ENCODE data around the gene DISP3. TPM values are rescaled to one million over a fixed set of nuclear protein-coding genes. Genes with fewer than 3 reads are reported as not detected.

Gene DISP3
- total RNA-seq, 1 donor from 2014 or later, result not detected

DNA sequence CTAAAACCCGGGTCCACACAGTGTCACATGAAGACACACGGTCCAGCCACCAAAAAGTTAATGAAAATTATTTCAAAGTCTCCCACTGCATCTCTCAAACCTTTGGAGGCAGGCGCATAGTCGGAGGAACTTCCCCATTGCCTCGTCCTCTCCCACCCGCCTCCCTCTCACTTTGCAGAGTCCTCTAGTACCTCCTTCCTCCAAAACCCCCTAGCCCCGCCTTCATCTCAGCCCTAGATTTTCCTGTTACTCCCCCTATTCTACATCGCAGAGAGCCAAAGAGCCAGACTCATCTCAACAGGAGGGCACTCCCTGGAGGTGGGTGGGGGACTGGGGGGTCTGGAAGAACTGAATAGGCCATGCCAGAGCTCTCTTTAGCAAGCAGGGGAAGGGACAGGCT is 79.3 kb downstream of the DISP3 start:
- Histone ChIP-seq H3K36me3 (ENCODE audit: control insufficient read depth, insufficient read depth, low read length) (no peaks in the 10 kb centered on the region), H3K27me3 (ENCODE audit: control insufficient read depth, insufficient read depth, low read length) (no peaks in the 10 kb centered on the region), H3K4me3 (ENCODE audit: low read depth, low read length) (no peak overlapping the region)
- DNase-seq (ENCODE audit: low read depth), result no peak
- no peak for FAIRE-seq
- TF ChIP-seq, protein P1, sequence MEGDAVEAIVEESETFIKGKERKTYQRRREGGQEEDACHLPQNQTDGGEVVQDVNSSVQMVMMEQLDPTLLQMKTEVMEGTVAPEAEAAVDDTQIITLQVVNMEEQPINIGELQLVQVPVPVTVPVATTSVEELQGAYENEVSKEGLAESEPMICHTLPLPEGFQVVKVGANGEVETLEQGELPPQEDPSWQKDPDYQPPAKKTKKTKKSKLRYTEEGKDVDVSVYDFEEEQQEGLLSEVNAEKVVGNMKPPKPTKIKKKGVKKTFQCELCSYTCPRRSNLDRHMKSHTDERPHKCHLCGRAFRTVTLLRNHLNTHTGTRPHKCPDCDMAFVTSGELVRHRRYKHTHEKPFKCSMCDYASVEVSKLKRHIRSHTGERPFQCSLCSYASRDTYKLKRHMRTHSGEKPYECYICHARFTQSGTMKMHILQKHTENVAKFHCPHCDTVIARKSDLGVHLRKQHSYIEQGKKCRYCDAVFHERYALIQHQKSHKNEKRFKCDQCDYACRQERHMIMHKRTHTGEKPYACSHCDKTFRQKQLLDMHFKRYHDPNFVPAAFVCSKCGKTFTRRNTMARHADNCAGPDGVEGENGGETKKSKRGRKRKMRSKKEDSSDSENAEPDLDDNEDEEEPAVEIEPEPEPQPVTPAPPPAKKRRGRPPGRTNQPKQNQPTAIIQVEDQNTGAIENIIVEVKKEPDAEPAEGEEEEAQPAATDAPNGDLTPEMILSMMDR (IDR thresholded peaks at IDR 0.05; ENCODE audit: insufficient read depth, low read length, severe bottlenecking), result no peak

DNA sequence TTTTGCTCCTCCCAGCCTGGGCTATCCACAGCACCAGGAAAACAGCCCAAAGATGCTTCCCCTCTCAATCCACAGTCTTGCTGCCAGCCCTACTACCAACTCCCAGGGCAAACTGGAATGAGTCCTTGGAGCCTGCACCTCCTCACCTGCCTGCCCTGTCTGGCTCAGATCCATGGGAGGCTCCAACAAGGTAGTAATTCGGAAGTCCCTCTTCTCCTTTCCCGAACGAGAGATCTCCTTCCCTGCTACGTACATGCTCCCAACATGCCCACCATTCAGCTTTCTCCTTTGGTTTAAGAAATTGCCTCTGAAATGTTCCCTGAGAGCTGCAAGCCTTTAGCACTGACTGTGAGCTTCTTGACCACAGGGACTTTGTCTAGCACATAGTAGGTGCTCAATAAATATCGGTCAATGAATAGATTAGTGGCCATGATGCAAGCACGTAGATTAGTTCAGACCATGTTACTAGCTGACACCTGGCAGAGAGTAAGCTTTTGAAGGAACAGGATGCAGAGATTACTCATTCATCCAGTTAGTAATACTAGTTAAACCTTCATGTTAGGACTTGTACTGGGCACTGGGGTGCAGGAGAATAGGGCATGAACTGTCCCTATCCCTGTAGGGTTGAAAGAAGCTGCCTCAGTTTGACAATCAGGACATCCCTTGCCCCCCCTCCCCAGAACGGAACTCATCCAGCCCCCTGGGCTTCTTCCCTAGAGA is 80.1 kb downstream of the DISP3 start:
- H3K4me3 ChIP-seq (ENCODE audit: low read depth, low read length), result no peak overlapping the region
- TF ChIP-seq, protein P1 (IDR thresholded peaks at IDR 0.05; ENCODE audit: insufficient read depth, low read length, severe bottlenecking), result no peak
- FAIRE-seq (peak; percentile 82), DNase-seq (ENCODE audit: low read depth) (peak; percentile 91)
- no peaks in the 10 kb centered on the region for H3K27me3 ChIP-seq (ENCODE audit: control insufficient read depth, insufficient read depth, low read length)
- H3K36me3 ChIP-seq (ENCODE audit: control insufficient read depth, insufficient read depth, low read length), result no peaks in the 10 kb centered on the region

GRCh38 chr1:11559591-11559970 is 80.6 kb downstream of the DISP3 start:
- FAIRE-seq (no peak), DNase-seq (ENCODE audit: low read depth) (no peak)
- TF ChIP-seq, protein P1 (IDR thresholded peaks at IDR 0.05; ENCODE audit: insufficient read depth, low read length, severe bottlenecking), result no peak
- H3K27me3 ChIP-seq (ENCODE audit: control insufficient read depth, insufficient read depth, low read length), result no peaks in the 10 kb centered on the region
- no peak overlapping the region for H3K4me3 ChIP-seq (ENCODE audit: low read depth, low read length)
- H3K36me3 ChIP-seq (ENCODE audit: control insufficient read depth, insufficient read depth, low read length), result no peaks in the 10 kb centered on the region

GRCh38 chr1:11560061-11560460 is 81.1 kb downstream of the DISP3 start:
- H3K27me3 ChIP-seq (ENCODE audit: control insufficient read depth, insufficient read depth, low read length), result no peaks in the 10 kb centered on the region

GRCh38 chr1:11561740-11562139 is 82.8 kb downstream of the DISP3 start:
- FAIRE-seq (no peak), DNase-seq (ENCODE audit: low read depth) (no peak)
- Histone ChIP-seq H3K27me3 (ENCODE audit: control insufficient read depth, insufficient read depth, low read length) (no peaks in the 10 kb centered on the region), H3K4me3 (ENCODE audit: low read depth, low read length) (no peak overlapping the region), H3K36me3 (ENCODE audit: control insufficient read depth, insufficient read depth, low read length) (no peaks in the 10 kb centered on the region)
- TF ChIP-seq, protein P1 (IDR thresholded peaks at IDR 0.05; ENCODE audit: insufficient read depth, low read length, severe bottlenecking), result no peak

More at GRCh38 chr1:11560061-11560460, 81.1 kb downstream of the DISP3 start:
- no peak overlapping the region for H3K4me3 ChIP-seq (ENCODE audit: low read depth, low read length)
- FAIRE-seq, result no peak
- H3K36me3 ChIP-seq (ENCODE audit: control insufficient read depth, insufficient read depth, low read length), result no peaks in the 10 kb centered on the region
- TF ChIP-seq, protein P1 (IDR thresholded peaks at IDR 0.05; ENCODE audit: insufficient read depth, low read length, severe bottlenecking), result no peak
- no peak for DNase-seq (ENCODE audit: low read depth)

DNA sequence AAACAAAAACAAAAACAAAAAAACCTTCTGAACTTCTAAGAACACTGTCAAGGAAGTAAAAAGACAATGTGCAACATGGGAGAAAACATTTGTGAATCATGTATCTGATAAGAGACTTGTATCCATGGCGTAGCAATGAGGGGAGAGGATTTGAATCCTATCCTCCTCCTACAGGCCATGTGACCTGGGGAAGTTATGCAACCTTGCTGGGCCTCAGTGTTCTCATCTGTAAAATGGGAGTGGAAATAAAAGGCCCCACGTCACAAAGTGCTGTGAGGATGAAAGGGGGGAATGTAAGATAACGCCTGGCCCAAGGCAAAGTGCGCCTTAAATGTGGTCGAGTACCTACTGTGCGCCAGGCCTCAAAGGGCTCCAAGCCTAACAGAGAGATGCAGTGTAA is 83.7 kb downstream of the DISP3 start:
- no peaks in the 10 kb centered on the region for H3K36me3 ChIP-seq (ENCODE audit: control insufficient read depth, insufficient read depth, low read length)
- DNase-seq (ENCODE audit: low read depth) (no peak), FAIRE-seq (no peak)
- TF ChIP-seq, protein P1 (IDR thresholded peaks at IDR 0.05; ENCODE audit: insufficient read depth, low read length, severe bottlenecking), result no peak
- H3K27me3 ChIP-seq (ENCODE audit: control insufficient read depth, insufficient read depth, low read length), result no peaks in the 10 kb centered on the region
- no peak overlapping the region for H3K4me3 ChIP-seq (ENCODE audit: low read depth, low read length)

Data from bronchial epithelial cell (primary cell).